Endodermal cell (in vitro differentiated cells): ENCODE measurements around the gene GJB2. TPM values are rescaled to one million over a fixed set of nuclear protein-coding genes. Genes with fewer than 3 reads are reported as not detected.

Experiments
- DNase-seq: peaks from one replicate; pipeline ENCODE4 v3.0.0-alpha.2; 2017
- H3K27ac ChIP-seq: 2 replicates; pipeline ENCODE4 v1.5.1; 2013; ENCODE audit warnings: mild to moderate bottlenecking, low read depth, low read length, moderate library complexity
- H3K27me3 ChIP-seq: 2 replicates; pipeline ENCODE4 v1.6.1; 2013; ENCODE audit warnings: mild to moderate bottlenecking, low read length, moderate library complexity; ENCODE audit not compliant: insufficient read depth, control insufficient read depth, poor library complexity, severe bottlenecking
- H3K36me3 ChIP-seq: 2 replicates; pipeline ENCODE4 v1.7.0; 2013; ENCODE audit warnings: mild to moderate bottlenecking, low read length, moderate library complexity; ENCODE audit not compliant: control insufficient read depth, insufficient read depth
- H3K4me1 ChIP-seq: one replicate; pipeline ENCODE4 v1.7.0; 2013; ENCODE audit warnings: low read length; ENCODE audit not compliant: control insufficient read depth, insufficient read depth
- H3K4me3 ChIP-seq: 2 replicates; pipeline ENCODE4 v1.5.1; 2013; ENCODE audit warnings: mild to moderate bottlenecking, low read length, moderate library complexity
- H3K9ac ChIP-seq: 2 replicates; pipeline ENCODE4 v1.6.1; 2013; ENCODE audit warnings: mild to moderate bottlenecking, low read length, moderate library complexity; ENCODE audit not compliant: poor library complexity, severe bottlenecking; ENCODE audit errors: extremely low read depth
- H3K9me3 ChIP-seq: 2 replicates; pipeline ENCODE4 v1.6.1; 2013; ENCODE audit warnings: mild to moderate bottlenecking, low read length, moderate library complexity; ENCODE audit not compliant: control insufficient read depth
- H3K27ac Mint-ChIP-seq: 2 replicates; pipeline ENCODE4 v1.8.0; 2020; ENCODE audit warnings: mixed read lengths
- H3K27me3 Mint-ChIP-seq: 2 replicates; pipeline ENCODE4 v1.8.0; 2021; ENCODE audit warnings: mild to moderate bottlenecking, mixed read lengths; ENCODE audit not compliant: insufficient read depth
- H3K36me3 Mint-ChIP-seq: 2 replicates; pipeline ENCODE4 v1.8.0; 2020; ENCODE audit warnings: low read depth, mixed read lengths
- H3K4me1 Mint-ChIP-seq: 2 replicates; pipeline ENCODE4 v1.8.0; 2020; ENCODE audit warnings: mixed read lengths
- H3K4me3 Mint-ChIP-seq: 2 replicates; pipeline ENCODE4 v1.8.0; 2020; ENCODE audit warnings: mild to moderate bottlenecking, moderate library complexity, mixed read lengths
- H3K9me3 Mint-ChIP-seq: 2 replicates; pipeline ENCODE4 v1.8.0; 2020; ENCODE audit warnings: mild to moderate bottlenecking, mixed read lengths
- WGBS, 2 experiments: methylation state at CpG; one replicate each; pipeline versions ENCODE4 v1.1.5 to v1.1.7; 2013; ENCODE audit warnings: missing lambda C conversion rate in 2 of 2, mixed read lengths in 1 of 2; ENCODE audit not compliant: insufficient coverage in 1 of 2, insufficient read length in 1 of 2; 5-methylcytosine and 5-hydroxymethylcytosine counted together
- total RNA-seq, 2 donors: library from RNA; stranded (reverse); fragmentation: NEBNext Ultra II Directional in 1 of 2; extraction: Animal tissue kit (Norgen Biotek cat#: 25700) in 1 of 2; gene quantifications; 2 replicates in 1 of 2; 3 replicates in 1 of 2; pipeline ENCODE4 v1.2.1, GENCODE V29; 2021
- TF ChIP-seq, protein P1 (sequence below): fragments of 200-600 bp; sonication (generic); conservative IDR thresholded peaks from 2 replicates; pipeline ENCODE4 v1.5.0; 2021; ENCODE audit warnings: antibody characterized with exemption, mild to moderate bottlenecking

GJB2 gene
- total RNA-seq, 2 donors from 2014 or later = 0.26 to 0.82 TPM

DNA sequence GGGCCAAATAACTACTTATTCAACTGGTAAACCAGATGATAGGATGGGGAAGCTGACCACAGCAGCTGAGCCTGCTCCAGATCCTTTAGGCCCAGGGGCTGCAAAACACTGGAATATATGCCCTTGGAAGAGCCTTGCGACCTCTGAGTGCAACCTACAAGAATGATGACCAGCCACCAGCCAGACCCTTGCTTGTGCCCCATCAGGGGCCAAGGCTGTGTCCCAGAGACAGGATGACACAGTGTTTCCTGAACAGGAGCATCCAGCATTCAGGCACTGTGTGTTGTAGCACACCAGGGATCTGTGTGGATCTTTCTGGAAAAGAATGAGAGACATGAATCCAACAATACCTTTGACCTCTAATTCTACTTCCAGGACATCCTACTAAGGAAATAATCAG, 46.4 kb downstream of the GJB2 start:
- no peak for DNase-seq
- no peak overlapping the region for H3K4me3 ChIP-seq
- Mint-ChIP-seq H3K9me3 (no peaks in the 10 kb centered on the region), H3K4me3 (no peak overlapping the region), H3K4me1 (no peaks in the 10 kb centered on the region), H3K27ac (no peak overlapping the region), H3K27me3 (peaks cover 28% of the 10 kb centered on the region), H3K36me3 (no peaks in the 10 kb centered on the region)
- H3K27ac ChIP-seq = no peak overlapping the region
- no peaks in the 10 kb centered on the region for H3K9me3 ChIP-seq
- no peak overlapping the region for H3K9ac ChIP-seq
- TF ChIP-seq, protein P1, sequence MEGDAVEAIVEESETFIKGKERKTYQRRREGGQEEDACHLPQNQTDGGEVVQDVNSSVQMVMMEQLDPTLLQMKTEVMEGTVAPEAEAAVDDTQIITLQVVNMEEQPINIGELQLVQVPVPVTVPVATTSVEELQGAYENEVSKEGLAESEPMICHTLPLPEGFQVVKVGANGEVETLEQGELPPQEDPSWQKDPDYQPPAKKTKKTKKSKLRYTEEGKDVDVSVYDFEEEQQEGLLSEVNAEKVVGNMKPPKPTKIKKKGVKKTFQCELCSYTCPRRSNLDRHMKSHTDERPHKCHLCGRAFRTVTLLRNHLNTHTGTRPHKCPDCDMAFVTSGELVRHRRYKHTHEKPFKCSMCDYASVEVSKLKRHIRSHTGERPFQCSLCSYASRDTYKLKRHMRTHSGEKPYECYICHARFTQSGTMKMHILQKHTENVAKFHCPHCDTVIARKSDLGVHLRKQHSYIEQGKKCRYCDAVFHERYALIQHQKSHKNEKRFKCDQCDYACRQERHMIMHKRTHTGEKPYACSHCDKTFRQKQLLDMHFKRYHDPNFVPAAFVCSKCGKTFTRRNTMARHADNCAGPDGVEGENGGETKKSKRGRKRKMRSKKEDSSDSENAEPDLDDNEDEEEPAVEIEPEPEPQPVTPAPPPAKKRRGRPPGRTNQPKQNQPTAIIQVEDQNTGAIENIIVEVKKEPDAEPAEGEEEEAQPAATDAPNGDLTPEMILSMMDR = no peak
- H3K27me3 ChIP-seq = no peaks in the 10 kb centered on the region
- no peaks in the 10 kb centered on the region for H3K4me1 ChIP-seq
- no peaks in the 10 kb centered on the region for H3K36me3 ChIP-seq
- WGBS, 2 experiments = 83 to 86% methylated on average over 1 of the region's 1 CpG

DNA sequence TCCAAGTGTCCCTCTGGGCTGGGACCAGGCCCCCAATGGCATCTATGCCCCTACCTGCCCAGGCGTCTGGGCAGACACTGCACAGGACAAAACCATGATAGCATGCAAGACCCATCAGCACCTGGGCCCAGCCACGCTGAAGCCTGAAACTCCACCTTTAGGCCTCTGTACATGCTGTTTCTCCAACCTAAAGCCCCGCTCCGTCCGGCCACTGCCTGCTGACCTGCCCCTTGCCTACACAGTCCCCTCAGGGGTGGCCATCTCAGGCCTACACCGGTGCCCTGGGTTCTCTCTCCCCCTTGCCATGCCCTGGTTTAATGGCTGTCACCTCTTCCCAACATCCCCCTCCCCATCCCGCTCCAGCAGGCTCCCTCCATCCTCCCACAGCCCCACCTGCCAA, 47.2 kb downstream of the GJB2 start:
- Histone ChIP-seq H3K27ac (no peak overlapping the region), H3K27me3 (no peaks in the 10 kb centered on the region), H3K4me1 (no peaks in the 10 kb centered on the region), H3K36me3 (no peaks in the 10 kb centered on the region), H3K4me3 (no peak overlapping the region), H3K9ac (no peak overlapping the region), H3K9me3 (no peaks in the 10 kb centered on the region)
- Mint-ChIP-seq H3K4me1 (no peaks in the 10 kb centered on the region), H3K36me3 (no peaks in the 10 kb centered on the region), H3K27me3 (peaks cover 28% of the 10 kb centered on the region), H3K9me3 (no peaks in the 10 kb centered on the region), H3K4me3 (no peak overlapping the region), H3K27ac (no peak overlapping the region)
- peak; percentile 28 for DNase-seq
- WGBS, 2 experiments = 71 to 78% methylated on average over 5 to 7 of the region's 7 CpGs
- TF ChIP-seq, protein P1 = no peak

DNA sequence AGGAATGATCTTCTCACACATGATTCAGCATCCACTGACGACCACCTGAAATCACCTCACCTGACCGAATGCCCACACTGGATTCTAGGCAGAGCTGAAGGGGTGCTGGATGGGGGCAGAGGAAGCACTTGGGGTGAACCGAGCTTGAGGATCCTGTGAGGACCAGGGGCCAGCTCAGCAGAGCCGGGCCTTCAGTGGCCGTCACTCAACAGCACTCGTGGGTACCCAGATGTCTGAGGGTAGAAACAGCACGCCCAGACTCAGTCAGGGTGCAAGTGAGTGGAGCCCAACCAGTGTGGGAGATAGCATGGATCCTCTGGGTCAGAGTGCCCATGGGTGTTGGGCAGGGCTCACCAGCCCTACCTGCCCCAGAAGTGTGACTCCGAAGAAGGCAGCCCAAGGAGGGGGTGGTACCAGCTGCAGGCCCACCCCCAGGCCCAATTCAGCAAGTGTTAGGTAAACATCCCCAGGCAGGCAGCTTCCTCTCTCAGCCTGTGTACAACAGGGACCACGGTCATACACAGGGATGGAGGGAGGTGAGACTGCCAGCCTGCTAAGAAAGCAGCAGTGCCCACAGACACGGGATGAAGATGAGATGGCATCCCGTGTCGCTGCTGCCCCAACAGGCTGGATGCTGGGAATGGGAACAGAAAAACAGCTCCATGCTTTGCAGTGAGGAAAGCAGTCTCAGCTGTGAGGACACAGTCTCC, 48.4 kb downstream of the GJB2 start:
- WGBS, 2 experiments = 90% methylated on average over 10 to 12 of the region's 12 CpGs
- no peak overlapping the region for H3K27ac ChIP-seq
- TF ChIP-seq, protein P1 = no peak

More for the DNA sequence above, 48.4 kb downstream of the GJB2 start:
- no peaks in the 10 kb centered on the region for H3K4me1 ChIP-seq
- no peak overlapping the region for H3K9ac ChIP-seq
- no peaks in the 10 kb centered on the region for H3K36me3 ChIP-seq
- peak; percentile 38 for DNase-seq
- H3K4me3 ChIP-seq = no peak overlapping the region
- Mint-ChIP-seq H3K36me3 (no peaks in the 10 kb centered on the region), H3K9me3 (no peaks in the 10 kb centered on the region), H3K4me1 (no peaks in the 10 kb centered on the region), H3K4me3 (no peak overlapping the region), H3K27ac (no peak overlapping the region), H3K27me3 (peaks cover 29% of the 10 kb centered on the region)
- H3K9me3 ChIP-seq = no peaks in the 10 kb centered on the region
- H3K27me3 ChIP-seq = peaks cover 2% of the 10 kb centered on the region
